Activated effector memory CD4-positive, alpha-beta T cell treated with anti-CD3 and anti-CD28 coated beads, Interleukin-2, amount 50 U/mL, for 16 hours (primary cell): ENCODE measurements around the gene MBNL1.

Source experiments
- DNase-seq: peaks from one replicate; pipeline ENCODE4 v3.0.0-alpha.2; 2020

MBNL1 gene

DNA sequence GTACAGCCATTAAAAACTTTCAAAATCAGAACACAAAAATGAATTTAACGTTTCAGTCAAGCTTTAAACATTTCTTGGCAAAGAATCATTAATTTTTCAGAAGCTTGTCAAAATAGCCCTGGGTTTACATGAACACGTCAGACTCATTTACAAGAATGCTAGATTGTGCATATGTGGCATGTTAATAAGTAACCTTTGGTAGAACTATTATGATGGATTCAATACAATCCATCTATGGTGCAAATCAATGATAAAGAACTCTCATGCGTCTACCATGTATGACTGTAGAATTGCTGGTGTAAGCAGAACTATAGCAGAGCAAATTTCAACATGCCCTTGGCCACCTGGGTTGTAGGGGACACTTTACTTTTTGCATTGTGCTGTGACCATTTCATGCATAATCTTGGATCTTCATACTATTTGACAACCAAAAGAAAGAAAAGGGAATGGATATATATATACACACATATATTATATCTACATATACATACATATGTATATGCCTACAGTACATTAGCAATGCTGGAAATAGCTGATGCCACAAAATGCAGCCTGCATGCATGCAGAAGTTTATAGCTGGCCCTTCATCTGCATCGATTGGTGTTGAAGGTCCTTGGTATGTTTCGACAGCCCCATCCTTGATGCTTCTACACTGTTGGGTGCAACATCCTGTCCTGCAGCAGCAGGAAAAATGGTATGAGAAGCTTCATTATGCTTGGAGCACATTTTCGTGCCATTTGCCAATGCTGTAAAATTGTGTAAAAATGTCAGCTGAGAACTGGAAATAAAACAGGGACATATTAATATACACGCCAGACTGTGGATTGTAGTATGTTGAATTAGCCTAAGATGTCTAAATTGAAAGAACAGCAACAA lies 189.0 kb downstream of the MBNL1 start:
- no peak for DNase-seq

DNA sequence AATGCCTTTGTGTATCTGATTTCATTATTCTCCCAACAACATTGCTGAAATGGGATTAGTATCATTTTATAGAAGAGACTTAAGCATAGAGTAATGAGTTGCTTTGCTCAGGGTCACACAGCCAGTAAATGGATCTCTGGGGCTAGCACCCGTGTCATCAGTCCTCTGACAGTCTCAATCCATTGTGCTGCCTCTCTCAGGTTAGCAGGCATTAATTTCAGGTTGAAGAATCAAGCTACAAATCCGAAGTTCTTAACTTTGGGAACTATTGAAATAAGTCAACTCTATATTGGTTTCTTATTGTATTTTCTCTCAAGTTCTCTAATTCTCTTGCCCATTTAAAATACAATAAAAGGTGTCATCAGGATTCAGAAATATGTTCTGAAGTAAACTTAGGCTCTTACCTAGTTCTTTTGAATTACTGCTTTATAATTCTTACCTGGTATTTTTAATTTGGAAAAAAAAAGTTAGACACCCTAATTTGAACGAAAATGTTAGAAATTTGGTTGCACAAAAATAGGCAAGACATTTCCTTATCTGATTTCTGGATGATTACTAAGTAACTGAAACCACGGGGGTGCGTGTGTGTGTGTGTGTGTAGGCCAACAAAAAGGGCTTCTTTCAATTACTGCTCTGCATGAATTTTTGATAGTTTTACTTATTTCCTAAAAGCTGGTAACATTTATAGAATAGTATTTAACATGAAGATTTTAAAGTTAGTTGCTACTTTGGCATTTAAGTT lies 189.8 kb downstream of the MBNL1 start:
- peak; percentile 68 for DNase-seq

DNA sequence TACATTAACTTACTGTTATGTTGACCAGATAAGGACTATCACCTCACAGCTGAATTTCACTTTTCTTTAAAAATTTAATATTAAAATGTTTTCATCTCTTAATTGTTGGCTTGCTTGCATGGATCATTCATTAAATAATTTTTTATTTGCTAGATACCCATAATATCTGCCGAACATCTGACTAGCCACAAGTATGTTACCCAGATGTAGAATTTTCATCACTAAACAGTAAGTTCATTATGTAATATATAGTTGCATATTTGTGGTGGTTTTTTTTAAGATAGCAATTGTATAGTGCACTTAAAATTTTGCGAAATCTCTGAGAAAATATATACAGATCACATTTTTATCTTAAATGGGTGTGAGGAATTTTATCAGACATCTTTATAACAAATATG lies 190.4 kb downstream of the MBNL1 start:
- no peak for DNase-seq

DNA sequence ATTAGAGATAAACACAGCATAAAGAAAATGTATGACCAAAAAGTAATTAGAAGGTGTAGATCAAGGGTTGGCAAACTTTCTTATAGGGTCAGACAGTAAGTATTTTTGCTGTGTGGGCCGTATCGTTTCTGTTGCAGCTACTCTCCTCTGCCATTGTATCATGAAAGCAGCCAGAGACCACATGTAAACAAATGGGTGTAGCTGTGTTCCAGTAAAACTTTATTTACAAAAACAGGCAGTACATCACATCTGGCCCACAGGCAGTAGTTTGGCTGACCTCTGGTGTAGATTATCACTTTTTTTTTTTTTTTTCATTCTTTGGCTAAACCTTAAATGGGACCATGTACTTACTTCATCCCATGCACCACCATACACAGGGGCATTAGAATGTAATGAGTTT lies 190.8 kb downstream of the MBNL1 start:
- no peak for DNase-seq

DNA sequence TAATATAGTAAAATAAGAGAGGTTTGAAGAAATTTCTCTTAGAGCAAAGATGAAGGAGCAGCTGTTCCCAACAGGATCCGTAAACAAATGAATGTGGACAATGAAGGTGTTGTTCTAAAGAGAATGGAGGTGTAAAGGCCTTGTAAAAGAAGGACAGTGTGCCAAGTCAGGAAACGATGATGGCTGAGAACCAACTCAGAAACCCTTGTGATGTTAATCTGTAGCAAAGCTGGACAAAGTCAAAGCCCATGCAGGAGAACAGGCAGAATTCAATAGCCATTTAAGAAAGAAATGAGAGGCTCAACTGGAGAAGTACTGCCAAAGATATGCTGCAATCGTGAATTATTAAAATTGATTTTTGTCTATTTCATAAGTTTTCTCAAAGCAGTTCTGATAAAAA lies 192.2 kb downstream of the MBNL1 start:
- DNase-seq = no peak

DNA sequence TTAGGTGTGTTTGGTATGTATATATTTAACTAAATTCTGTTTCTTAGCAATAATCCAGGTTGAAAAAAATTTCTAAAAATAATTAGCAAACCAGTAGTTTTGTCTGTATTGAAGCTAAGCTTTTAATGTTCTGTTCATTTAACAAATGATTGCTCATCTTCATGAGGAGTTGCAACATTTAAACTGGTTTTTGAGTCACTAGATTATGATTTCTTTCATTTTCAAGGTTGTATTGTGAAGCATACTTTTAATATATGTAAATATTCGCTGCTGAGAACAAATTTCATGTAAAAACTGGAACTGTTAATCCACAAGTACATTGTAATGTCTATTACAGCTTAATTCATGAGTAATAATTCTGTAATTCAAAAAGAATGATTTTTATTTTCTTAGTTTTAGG lies 192.7 kb downstream of the MBNL1 start:
- DNase-seq = no peak

DNA sequence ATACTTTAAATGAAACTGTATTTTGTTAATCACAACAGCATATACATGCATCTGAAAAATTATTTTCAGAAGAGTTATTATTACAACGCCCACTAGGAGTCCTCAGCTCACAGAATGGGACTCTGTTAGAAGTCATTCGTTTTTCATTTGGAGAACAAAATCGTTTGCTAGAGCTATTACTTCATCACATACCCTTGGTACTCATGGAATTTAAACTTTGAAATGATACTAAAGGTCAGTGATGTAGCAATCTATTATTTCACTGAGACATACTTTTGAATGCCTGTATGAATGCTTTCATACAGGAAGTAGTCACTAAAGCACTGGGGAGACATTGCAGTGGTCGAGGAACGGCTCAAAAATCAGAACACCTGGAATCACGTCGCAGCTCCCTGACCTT lies 198.1 kb downstream of the MBNL1 start:
- no peak for DNase-seq

DNA sequence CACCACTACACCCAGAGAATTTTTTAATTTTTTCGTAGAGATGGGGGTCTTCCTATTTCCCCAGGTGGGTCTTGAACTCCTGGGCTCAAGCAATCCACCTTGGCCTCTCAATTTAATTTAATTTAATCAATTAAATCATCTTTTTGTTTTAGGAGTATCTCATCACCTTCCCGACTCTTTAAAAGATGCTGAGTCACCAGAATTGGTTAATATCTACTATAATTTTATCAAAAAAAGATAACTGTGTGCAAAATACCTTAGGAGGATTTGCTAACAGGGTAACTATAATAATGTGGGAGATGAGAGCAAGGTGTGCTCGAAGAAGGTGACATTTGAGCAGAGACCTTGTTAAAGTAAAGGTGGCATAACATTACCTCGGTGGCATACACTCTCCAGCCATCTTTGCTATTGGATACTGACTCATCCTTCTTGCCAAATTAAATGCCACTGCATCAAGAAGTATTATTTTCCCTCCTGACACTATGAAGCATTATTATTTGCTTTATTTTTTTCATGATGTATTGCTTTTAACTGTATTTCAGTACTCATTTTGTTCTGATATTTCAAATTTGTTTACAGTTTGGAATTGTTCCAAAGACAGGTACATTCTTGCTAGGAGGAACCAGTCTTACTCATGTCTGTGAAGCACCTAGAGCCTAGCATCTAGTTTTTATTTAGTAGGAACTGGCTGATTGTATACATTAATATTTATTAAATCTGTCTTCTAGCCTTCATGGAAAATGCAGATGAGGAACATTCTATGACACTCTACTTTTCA lies 200.7 kb downstream of the MBNL1 start:
- DNase-seq = no peak

DNA sequence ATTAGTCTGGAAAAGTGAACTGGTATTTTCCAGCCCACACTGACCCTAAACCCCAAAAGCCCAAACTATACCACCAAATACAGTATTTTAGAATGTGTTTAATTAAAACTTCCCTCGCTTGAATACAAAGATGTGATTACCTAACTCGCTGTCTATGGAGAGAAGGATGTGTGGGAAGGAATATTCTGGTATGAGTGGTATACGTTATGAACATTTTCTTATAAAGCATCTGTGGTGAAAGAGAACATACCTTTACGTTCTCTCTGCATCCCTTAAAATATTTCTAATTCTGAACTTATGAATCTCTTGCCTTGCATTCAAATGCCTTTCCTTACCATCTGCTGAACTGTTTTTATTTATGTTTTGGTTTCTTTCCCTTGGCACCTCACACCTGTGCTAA lies 201.4 kb downstream of the MBNL1 start:
- no peak for DNase-seq

DNA sequence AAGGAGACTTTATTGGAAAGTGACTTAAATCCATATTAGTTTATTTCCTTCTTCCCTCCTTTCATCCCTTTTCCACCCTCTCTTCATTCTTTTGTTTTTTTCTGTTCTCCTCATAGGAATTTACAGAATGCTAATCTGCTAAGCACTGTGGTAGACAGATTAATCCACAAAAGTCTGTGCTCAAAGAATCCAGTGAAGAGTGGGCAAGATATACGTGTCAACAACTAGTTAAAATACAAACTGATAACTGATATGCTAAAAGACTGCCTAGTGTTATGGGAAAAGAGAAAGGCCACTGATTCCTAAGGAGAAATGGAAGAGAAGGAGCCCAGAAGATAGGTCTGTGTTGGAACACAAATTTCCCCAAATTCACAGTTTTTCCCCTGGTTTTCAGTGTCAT lies 202.2 kb downstream of the MBNL1 start:
- no peak for DNase-seq

DNA sequence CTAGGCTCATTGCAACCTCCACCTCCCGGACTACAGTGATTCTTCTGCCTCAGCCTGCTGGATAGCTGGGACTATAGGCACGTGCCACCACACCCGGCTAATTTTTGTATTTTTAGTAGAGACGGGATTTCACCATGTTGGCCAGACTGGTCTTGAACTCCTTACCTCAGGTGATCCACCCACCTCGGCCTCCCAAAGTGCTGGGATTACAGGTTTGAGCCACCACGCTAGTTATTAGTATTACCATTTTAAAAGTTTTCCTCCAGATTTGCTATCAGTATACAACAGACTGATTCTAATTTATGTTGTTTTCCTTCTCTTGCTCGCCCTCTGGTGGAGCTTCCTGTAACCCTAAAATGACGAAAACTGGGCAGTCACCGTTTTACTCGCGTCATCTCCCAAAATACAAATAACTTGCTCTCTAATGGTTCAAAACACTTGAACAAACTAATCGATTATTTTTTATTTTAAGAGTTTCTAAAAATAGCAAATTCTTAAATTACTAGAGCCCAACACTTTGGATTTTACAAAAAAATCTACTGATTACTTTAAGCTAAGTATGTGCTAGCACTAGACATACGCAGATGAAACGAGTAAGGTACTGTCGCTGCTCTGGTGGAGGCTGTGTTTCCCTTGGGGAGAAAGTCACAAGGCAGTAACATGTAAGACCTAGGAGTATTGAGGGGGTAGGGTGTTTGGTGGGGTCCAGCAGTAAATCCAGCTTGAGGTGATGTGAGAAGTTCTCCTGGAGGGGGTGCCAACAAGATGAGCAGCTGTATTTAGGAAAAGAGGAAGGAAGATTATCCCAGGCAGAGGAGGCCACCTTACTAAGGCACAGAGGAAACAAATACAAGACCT lies 203.3 kb downstream of the MBNL1 start:
- DNase-seq = peak; percentile 84

DNA sequence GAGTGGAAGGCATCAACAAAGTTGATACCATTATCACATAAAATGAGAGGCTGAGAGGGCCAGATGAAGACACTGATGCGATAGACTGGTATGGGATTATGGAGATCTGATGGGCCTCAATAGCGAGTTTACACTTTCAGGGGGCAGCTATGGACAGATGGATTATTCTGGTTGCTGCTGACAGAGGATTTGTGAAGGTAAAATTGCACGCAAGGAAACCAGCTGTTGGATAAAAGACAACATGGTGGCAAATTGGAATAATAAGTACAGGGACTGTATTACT lies 203.9 kb downstream of the MBNL1 start:
- DNase-seq = no peak

DNA sequence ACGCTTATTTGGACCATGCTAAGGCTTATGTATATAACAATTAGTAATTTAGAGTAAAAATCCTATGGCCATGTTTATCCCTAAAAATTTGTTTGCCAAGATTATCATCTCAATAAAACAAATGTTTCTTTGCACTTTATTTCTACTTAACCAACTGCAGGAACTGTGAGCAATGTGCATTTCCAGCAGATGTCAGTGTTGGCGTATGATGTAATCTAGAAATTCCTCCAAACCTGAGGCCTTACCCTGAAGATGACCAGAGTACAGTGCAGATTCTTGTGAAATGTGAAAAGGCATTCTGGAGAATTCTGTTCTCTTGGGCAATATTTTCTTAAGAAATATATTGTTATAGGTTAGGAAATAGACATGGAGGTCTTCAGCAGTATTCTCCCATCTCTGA lies 205.9 kb downstream of the MBNL1 start:
- DNase-seq = no peak

DNA sequence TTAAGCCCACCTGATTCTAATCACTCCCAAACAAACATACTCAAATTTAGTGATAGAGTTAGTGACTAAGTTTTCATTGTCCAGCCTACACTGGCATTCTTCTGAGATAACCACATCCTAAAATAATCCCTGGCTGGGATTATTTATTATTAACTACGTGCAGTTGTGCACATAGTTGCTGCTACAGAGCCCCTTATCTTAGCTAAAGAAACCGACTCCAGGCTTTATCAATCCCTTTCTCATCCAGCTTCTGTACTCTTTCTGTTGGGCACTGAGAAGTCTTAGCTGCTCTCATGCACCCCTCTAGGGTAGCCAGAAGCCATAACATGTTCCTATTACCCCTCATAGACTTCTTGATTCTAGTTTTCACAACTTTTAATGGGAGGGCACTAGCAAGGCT lies 208.7 kb downstream of the MBNL1 start:
- no peak for DNase-seq

DNA sequence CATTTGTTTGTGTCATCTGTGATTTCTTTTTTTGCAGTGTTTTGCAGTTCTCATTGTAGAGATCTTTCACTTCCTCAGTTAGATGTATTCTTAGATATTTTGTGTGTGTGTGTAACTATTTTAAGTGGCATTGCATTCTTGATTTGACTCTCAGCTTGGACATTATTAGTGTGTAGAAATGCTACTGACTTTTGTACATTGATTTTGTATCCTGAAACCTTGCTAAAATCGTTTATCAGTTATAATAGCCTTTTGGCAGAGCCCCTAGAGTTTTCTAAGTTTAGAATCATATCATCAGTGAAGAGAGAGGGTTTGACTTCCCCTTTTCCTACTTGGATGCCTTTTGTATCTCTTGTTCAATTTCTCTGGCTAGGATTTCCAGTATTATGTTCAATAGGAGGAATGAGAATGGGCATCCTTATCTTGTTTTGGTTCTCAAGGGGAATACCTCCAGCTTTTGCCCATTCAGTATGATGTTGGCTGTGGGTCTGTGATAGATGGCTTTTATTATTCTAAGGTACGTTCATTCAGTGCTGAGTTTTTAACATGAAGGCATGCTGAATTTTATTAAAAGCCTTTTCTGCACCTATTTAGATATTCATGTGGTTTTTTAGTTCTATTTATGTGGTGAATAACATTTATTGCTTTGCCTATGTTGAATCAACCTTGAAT lies 211.7 kb downstream of the MBNL1 start:
- DNase-seq = no peak

DNA sequence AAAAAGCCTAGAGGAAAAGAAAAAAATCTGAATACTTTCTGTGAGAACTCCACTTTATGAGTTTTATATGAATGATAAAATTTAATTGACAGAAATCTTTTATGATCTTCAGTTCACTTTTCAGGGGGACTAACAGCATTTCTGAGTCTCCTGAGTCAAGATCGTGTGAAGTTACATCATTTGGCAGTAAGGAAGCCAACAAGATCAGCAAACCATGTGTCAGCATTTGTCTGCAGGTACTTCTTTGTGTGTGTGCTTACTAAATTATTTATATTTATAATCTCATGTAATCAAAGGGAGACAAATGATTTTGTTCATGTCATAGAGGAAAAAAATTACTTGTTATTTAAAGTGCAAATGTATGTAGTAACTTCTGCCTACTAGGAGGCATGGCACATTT lies 217.6 kb downstream of the MBNL1 start:
- no peak for DNase-seq

DNA sequence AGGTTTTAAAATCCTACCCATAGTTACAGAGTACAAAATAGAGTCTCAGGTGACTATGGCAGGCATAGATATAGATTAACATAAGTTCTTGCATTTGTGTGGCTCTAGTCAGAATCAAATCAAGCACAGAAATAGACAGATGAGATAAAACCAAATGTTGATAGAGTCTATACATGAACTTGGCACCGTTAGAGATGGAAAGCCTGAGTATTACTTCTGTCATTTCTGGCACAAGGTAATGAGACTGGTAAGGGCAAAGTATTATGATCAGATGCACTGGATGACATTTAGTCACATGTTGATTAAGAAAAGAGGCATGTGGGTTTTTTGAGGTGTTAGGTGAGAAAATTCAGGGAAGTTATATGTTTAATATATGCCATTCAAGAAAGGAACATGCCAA lies 219.7 kb downstream of the MBNL1 start:
- DNase-seq = no peak

DNA sequence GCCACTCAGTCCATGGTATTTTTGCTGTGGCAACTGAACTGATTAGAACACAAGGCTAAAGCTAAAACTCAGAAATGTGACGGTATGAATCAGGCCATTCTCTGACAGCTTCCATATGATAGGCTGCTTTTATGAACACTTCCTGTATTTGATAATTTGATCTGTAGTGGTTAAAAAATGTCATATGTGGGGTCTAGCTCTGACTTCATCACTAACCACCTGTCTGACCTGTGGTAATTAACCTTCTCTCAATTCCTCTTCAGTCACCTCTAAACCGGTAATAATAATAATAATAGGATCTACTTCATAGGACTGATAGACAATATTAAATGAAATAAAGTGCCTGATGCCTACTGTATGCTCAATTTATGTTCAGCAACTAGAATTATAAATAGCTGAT lies 223.2 kb downstream of the MBNL1 start:
- no peak for DNase-seq

DNA sequence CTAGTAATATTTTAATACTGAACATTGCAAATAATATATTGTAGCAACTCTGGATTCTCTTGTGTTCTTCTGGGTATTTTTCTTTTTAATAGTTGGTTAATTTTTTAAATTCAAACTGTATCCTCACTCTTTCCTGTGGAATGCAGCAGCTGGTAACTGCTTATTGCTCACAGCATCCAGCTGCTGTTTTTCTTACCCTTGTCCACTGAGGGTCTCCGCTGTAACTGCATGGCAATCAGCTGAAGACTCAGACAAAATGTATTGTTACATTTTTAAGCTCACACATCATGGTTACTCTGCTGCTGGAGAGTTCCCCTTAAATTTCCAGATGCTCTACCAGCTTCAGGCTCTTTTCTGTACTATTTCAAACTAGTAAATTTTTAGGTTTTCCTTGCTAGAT lies 227.6 kb downstream of the MBNL1 start:
- no peak for DNase-seq

DNA sequence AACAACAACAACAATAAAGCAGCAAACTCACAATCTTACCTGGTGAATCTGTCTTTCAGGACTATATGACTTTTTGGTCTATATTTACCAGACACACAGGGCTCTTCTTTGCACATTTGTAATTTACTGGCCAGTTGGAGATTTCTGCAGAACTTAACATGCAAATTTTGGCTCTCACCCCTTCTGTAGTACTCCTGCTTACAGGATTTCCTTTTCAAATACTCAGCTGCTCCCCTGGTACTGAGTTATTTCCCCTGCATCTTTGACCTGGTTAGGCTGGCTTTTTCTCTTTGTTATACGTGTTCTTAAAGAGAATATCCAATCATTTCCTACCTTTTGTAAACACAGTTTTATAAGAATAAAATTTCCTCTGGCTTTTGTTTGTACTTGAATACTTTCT lies 228.0 kb downstream of the MBNL1 start:
- DNase-seq = no peak

DNA sequence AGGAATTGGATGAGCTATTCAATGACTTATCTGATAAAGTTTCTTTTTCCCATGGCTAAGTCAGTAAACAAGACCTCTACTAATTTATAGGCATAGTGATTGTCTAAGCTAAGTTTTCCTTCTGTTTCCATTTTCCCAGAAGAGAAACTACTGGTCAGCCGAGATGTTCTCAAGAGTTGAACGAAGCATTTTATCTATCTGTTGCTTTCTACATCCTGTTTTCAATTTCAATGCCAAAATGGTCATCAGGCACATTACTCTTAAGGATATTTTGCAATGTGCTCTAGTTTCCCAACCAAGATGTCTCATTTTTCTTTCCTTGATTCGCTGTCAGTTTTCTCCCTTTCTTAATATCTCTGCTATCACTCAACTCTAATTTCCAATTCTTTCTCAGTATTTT lies 228.7 kb downstream of the MBNL1 start:
- no peak for DNase-seq

DNA sequence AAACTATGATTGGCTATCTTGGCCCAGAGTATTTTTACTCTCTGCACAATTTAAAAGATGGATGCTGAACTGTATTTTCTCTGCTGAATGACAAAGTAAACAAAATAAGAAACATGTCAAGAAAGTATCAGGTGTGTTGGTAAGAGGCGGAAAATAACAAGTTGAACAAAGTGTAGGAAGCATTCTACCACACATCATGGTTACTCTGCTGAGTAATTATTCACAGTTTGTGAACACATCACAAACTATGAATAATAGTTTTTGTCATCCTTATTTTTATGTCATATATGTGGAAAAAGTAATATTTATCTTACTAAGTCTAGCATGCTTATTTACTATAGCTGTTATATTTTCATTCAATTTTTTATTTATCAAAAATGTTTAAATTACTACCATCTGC lies 229.2 kb downstream of the MBNL1 start:
- no peak for DNase-seq
